IPS-15b (cell line): Measurements from ENCODE around the gene MBNL1.

ENCODE experiments used
- H3K27me3 ChIP-seq: one replicate; pipeline ENCODE4 v1.6.1; 2013; ENCODE audit warnings: low read length; ENCODE audit not compliant: control insufficient read depth, insufficient read depth
- H3K36me3 ChIP-seq: one replicate; pipeline ENCODE4 v1.6.1; 2013; ENCODE audit warnings: low read length; ENCODE audit not compliant: control insufficient read depth, insufficient read depth
- H3K4me1 ChIP-seq: one replicate; pipeline ENCODE4 v1.6.1; 2013; ENCODE audit warnings: mild to moderate bottlenecking, low read length; ENCODE audit not compliant: control insufficient read depth, insufficient read depth
- H3K4me3 ChIP-seq: one replicate; pipeline ENCODE4 v1.5.1; 2013; ENCODE audit warnings: low read depth, low read length
- H3K9ac ChIP-seq: one replicate; pipeline ENCODE4 v1.6.1; 2013; ENCODE audit warnings: low read depth, mild to moderate bottlenecking, low read length
- H3K9me3 ChIP-seq: one replicate; pipeline ENCODE4 v1.6.1; 2013; ENCODE audit warnings: mild to moderate bottlenecking, low read length; ENCODE audit not compliant: control insufficient read depth, insufficient read depth

Gene MBNL1

DNA sequence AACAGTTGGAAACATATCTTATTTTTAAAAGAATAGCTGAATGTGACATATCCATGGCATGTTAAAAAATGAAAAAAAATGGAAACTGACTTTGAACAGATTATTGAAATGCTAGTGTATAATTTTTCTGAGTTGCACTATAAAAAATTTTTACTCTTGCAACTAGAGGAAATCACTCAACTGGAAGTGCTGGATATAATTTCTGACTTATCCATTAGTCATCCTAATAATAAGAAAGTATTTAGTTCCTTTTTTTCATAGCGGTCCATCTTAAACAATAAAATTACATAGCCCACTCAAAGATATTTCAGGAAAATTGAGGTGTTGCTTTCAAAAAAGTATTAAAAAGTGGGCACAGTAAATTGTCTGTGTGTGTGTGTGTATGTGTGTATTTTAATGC, 80.7 kb downstream of the MBNL1 start:
- Histone ChIP-seq H3K4me1 (no peaks in the 10 kb centered on the region), H3K9ac (no peak overlapping the region), H3K4me3 (no peak overlapping the region), H3K36me3 (no peaks in the 10 kb centered on the region), H3K9me3 (no peaks in the 10 kb centered on the region), H3K27me3 (no peaks in the 10 kb centered on the region)

DNA sequence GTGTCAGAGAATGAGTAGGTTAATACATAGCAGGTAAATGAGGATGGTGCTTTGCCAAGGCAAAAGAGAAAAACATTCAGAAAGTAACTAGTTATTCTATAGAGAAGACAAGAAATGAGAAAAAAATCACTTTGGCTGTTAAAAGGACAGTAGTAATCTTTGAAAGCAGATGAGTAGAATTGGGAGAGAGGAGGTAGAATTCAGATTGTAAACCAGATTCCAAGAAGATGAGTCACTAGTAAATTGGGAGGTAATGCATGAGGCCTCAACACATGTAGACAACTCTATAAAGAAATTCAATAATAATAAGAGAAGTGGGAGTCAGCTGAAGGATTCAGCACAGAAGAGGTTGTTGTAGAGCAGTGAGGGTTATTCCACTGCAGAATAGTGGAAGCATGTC, 81.4 kb downstream of the MBNL1 start:
- H3K4me1 ChIP-seq: no peaks in the 10 kb centered on the region
- no peak overlapping the region for H3K9ac ChIP-seq
- H3K36me3 ChIP-seq: no peaks in the 10 kb centered on the region
- no peaks in the 10 kb centered on the region for H3K9me3 ChIP-seq
- H3K27me3 ChIP-seq: no peaks in the 10 kb centered on the region
- no peak overlapping the region for H3K4me3 ChIP-seq

DNA sequence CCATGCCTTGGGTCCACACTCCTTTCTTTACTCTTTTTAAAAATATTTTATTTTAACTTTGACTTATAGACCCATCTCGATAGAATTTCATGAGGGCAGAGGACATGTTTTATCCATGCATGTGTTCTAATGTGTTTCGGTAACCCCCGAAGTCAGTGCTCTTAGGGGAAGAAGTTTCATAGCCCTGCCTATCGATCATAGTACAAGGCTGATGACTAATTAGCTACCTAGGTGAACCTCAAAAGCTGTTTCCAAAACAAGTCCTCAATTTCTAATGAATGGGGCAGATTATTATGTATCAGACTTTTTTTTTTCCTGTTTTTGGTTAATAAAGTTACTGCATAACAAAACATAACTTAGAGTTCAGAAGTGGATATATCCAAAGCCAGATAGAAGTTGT, 82.0 kb downstream of the MBNL1 start:
- H3K9ac ChIP-seq: no peak overlapping the region
- no peaks in the 10 kb centered on the region for H3K36me3 ChIP-seq
- no peak overlapping the region for H3K4me3 ChIP-seq
- H3K4me1 ChIP-seq: no peaks in the 10 kb centered on the region
- H3K27me3 ChIP-seq: no peaks in the 10 kb centered on the region
- no peaks in the 10 kb centered on the region for H3K9me3 ChIP-seq

DNA sequence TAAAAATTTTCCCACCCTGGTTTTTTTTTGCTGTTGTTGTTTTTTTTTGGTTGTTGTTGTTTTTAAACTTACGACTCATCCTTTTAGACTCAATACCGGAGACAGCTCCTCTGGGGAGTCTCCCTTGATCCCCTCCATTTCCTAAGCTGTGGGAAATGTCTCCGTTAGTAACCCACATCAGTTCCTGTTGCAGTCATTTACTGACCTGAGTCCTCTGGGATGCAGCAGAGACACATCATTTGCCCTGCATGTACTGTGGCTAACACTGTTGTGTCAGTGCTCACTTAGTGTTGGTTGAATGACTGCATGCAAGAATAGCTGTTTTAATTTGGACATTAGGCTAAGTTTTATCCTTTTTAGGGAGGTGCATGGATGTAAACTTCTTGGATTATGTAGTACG, 83.8 kb downstream of the MBNL1 start:
- no peaks in the 10 kb centered on the region for H3K9me3 ChIP-seq
- no peaks in the 10 kb centered on the region for H3K36me3 ChIP-seq
- no peak overlapping the region for H3K4me3 ChIP-seq
- H3K27me3 ChIP-seq: no peaks in the 10 kb centered on the region
- H3K9ac ChIP-seq: no peak overlapping the region
- no peaks in the 10 kb centered on the region for H3K4me1 ChIP-seq

DNA sequence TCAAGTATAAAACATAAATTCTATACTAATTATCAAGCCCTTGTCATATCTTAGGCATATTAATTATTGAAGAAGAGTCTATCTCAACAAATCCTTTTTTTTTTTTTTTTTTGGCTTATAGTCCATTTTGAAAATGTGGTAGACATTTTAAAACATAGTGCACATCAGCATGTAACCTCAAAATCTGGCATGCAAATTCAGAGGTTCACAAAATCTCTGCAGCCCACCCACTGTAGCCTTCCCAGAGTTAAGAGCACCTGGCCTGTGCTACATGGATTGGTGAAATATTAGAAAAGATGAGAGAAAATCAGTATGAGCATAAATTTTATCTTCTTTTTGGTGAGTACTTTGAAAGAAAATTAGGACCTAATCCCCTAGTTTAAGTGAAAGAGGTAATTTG, 84.8 kb downstream of the MBNL1 start:
- no peaks in the 10 kb centered on the region for H3K9me3 ChIP-seq
- no peaks in the 10 kb centered on the region for H3K36me3 ChIP-seq
- H3K4me1 ChIP-seq: no peaks in the 10 kb centered on the region
- H3K4me3 ChIP-seq: no peak overlapping the region
- no peak overlapping the region for H3K9ac ChIP-seq
- no peaks in the 10 kb centered on the region for H3K27me3 ChIP-seq

DNA sequence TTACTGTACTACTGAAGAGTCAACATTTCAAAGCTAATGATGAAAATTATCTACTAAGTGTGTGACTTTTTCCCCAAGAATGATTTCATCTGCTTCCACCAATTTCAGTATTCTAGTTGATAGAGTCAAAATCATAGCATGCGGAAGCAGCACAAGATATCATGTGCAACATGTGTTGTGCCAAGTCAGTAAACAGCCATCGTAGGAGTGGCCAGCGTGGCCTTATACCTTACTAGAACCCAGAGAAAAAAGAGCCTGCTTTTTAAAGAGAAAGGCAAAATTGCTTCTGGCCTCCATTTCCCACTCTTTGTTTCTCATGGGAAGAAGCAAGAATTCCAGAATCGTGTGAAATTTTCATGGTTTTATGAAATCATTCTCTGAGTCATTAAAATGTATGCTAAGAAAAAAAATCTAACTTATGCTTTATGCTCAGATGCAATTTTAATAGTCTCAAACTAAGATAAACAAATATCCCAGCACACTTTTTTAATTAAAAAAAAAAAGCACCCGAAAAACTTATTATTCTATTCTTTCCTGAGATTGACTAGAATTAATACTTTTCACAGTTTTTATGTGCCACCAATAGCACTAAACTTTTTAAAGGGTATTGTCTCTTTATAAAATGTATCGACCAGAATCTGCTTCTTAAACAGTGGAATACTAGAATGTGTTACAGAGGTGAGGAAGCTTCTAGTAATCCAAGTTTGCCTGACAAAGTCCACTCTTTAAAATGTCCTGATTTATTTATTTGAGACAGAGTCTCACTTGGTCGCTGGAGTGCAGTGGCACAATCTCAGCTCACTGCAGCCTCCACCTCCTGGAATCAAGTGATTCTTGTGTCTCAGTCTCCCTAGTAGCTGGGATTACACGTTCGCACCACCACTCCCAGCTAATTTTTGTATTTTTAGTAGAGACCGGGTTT, 87.3 kb downstream of the MBNL1 start:
- H3K4me1 ChIP-seq: no peaks in the 10 kb centered on the region
- H3K4me3 ChIP-seq: no peak overlapping the region
- H3K27me3 ChIP-seq: no peaks in the 10 kb centered on the region
- no peak overlapping the region for H3K9ac ChIP-seq
- H3K9me3 ChIP-seq: no peaks in the 10 kb centered on the region
- H3K36me3 ChIP-seq: no peaks in the 10 kb centered on the region

DNA sequence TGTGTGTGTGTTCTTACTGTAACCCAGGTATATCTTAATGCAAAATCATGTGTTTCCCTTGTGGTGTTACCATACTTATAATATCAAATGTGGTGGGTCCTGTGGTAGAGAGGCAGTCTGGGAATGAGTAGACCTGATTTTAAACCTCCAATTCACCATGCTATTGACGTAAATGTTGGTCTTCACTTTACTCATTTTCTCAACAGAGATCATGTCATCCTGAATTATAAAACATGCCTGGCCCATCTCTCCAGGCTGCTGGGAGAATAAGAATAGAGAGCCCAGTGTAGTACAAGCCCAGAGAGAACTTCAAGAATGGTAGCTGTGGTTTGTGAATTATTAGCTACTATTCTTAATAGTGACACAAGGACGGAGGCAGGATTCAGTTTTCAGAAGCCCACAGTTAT, 88.1 kb downstream of the MBNL1 start:
- no peaks in the 10 kb centered on the region for H3K36me3 ChIP-seq
- H3K27me3 ChIP-seq: no peaks in the 10 kb centered on the region
- H3K4me3 ChIP-seq: no peak overlapping the region
- no peaks in the 10 kb centered on the region for H3K9me3 ChIP-seq
- H3K4me1 ChIP-seq: no peaks in the 10 kb centered on the region
- H3K9ac ChIP-seq: no peak overlapping the region

DNA sequence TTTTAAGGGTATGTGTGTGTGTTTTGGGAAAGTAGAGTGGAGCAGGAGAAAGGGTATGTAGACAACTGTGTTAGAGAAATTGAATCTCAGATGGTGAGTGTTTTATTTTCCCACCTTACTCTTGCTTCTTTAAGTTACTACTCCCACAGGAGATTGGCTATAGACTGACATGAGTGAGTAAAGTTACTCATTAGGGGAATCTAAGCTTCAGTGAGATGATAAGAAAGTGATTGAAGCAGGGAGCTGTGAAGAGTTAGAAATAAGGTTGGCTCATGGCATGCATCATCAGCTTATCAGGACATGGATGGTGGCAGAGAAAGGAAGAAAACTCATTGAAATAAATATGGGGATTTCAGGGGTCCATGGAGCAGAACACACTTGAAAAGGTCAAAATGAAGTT, 88.9 kb downstream of the MBNL1 start:
- H3K9ac ChIP-seq: no peak overlapping the region
- no peaks in the 10 kb centered on the region for H3K4me1 ChIP-seq
- H3K4me3 ChIP-seq: no peak overlapping the region
- no peaks in the 10 kb centered on the region for H3K9me3 ChIP-seq
- H3K36me3 ChIP-seq: no peaks in the 10 kb centered on the region
- H3K27me3 ChIP-seq: no peaks in the 10 kb centered on the region

DNA sequence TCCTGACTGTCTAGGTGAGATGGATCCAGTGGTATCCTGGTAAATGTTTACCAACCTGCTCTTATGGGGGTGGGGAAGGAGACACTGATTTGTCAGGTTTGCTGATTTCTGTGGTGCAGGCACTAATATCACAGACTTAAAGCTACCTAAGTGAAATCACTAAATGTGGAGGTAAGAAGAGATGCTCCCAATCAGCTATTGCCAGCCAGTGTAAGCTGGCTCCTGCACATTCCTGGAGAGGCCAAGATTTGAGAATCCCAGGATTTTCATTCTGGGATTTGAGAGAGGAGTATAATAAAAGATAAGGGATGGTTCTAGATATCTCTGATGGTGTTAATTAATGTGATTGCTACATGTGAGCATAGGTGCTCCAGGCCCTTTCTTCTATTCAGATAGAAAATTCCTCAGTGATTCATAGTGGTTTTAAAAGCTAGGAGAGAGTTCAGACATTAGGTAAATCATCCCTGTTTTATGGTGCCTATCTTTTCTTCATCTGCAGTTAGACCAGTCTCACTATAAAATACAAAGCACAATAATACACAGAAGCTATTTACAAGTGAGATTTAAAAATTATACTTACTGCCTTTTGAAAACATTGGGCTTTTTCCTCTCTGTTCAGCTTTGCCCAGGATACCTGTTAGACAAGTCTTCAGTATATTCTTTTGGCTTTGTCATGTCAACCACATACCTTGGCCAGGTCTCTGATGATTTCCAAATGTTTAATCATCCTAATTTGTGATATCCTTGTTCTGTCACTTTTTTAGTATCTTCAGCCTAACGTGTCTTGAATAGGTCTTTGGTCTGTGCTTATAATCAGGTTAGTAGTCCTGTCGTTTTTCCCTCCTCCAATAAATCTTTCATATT, 90.9 kb downstream of the MBNL1 start:
- no peaks in the 10 kb centered on the region for H3K27me3 ChIP-seq
- H3K9ac ChIP-seq: no peak overlapping the region
- no peaks in the 10 kb centered on the region for H3K36me3 ChIP-seq
- H3K4me3 ChIP-seq: no peak overlapping the region
- H3K9me3 ChIP-seq: no peaks in the 10 kb centered on the region
- H3K4me1 ChIP-seq: no peaks in the 10 kb centered on the region

DNA sequence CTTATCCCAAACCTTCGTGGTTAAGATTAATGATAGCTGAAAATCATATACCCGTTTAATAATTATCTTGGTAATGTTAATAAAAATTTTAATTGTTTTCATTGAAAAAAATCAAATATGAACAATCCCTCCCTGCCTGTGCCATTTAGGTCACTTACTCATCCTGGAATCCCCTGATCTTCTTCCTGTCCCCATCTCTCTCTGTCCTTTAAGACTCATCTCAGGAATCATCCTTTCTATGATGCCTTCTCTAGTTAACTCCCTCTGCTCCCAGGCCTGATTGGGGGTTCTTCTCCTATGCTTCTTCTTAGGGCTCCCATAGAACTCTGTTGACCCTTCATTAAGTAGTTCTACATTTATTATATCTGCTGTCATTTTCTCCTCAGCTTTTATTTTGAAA, 91.6 kb downstream of the MBNL1 start:
- no peaks in the 10 kb centered on the region for H3K9me3 ChIP-seq
- no peak overlapping the region for H3K9ac ChIP-seq
- no peak overlapping the region for H3K4me3 ChIP-seq
- no peaks in the 10 kb centered on the region for H3K36me3 ChIP-seq
- no peaks in the 10 kb centered on the region for H3K27me3 ChIP-seq
- H3K4me1 ChIP-seq: no peaks in the 10 kb centered on the region

DNA sequence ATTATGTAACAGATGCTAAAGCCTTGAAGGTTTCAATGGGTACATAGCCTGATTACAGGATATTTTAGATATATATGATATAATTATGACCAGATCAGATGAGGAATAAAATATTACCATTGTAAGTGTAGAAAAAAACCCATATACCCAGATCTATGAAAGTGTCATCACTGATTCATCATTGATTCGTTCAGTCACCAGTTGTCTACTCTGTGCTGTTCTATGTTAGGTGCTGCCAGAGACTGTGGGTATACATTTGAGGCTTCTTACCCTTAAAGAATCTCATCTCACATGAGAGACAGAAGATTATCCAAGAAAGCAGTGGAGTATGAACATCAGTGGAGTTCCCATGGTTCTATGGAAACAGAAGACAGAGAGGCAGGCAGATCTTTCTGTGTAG, 92.2 kb downstream of the MBNL1 start:
- H3K4me1 ChIP-seq: no peaks in the 10 kb centered on the region

DNA sequence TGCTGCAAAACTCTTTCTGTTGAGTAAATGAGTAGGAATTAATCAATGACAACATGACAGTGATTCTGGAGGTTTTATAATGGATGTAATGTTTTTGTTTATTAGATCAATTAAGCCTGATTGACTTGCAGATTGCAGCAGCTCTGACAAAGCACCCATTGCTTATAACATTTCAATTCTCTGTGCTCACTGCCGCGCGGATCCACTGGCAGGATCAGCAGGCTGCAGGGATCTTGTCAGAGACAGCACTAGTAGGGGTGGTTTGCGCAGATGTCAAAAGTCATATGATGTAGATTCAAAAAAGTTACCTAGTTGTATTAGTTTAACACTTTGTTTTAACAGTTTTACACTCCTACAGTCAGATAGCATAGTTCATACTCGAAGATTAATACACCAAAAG, 93.4 kb downstream of the MBNL1 start:
- H3K27me3 ChIP-seq: no peaks in the 10 kb centered on the region
- H3K36me3 ChIP-seq: no peaks in the 10 kb centered on the region
- no peaks in the 10 kb centered on the region for H3K9me3 ChIP-seq
- H3K9ac ChIP-seq: peak overlapping the region; percentile 14
- no peaks in the 10 kb centered on the region for H3K4me1 ChIP-seq
- H3K4me3 ChIP-seq: no peak overlapping the region

More for the DNA sequence above, 92.2 kb downstream of the MBNL1 start:
- Histone ChIP-seq H3K9me3 (no peaks in the 10 kb centered on the region), H3K27me3 (no peaks in the 10 kb centered on the region), H3K9ac (no peak overlapping the region), H3K4me3 (no peak overlapping the region), H3K36me3 (no peaks in the 10 kb centered on the region)
